ENCODE data around the gene KIDINS220. TPM values are rescaled to one million over a fixed set of nuclear protein-coding genes. Genes with fewer than 3 reads are reported as not detected.

KIDINS220 gene
- total RNA-seq, 1 donor from 2014 or later: 64.6 TPM

DNA sequence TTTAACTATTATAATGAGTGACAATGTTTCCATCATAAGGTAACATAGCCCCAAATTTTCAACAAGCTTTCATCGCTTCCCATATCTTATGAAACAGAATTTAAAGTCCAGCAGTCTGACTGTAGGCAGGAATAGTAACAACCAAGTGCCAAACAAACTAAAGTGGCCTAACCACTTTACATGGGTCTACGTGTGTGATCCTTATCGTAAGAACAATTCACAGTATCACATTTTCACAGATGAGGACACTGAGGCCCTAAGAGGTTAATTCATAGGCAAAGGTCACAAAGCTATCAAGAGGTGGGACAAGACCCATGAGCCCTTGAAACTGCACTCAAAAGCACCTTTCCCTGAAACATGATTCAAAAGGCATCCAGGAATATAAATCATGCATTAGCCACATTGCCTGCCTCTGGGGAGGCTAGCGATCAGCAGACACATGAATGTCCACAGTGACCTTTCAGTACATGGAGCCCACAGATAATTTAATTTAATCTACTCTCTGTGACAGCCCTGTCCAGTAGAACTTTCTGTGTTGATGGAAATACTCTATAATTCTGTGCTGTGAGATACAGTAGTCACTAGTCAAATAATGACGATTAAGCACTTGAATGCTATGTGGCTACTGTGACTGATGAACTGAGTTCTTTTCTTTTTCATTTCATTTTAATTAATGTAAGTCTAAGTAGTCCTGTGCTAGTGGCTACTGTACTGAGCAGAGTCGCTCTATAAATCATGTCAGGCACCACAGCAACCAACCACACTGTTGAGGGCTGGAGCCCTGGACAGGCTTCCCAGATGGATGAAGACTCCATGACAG lies 30.3 kb downstream of the KIDINS220 start:
- DNase-seq (ENCODE audit: extremely low read depth, low read depth, low spot score): no peak

DNA sequence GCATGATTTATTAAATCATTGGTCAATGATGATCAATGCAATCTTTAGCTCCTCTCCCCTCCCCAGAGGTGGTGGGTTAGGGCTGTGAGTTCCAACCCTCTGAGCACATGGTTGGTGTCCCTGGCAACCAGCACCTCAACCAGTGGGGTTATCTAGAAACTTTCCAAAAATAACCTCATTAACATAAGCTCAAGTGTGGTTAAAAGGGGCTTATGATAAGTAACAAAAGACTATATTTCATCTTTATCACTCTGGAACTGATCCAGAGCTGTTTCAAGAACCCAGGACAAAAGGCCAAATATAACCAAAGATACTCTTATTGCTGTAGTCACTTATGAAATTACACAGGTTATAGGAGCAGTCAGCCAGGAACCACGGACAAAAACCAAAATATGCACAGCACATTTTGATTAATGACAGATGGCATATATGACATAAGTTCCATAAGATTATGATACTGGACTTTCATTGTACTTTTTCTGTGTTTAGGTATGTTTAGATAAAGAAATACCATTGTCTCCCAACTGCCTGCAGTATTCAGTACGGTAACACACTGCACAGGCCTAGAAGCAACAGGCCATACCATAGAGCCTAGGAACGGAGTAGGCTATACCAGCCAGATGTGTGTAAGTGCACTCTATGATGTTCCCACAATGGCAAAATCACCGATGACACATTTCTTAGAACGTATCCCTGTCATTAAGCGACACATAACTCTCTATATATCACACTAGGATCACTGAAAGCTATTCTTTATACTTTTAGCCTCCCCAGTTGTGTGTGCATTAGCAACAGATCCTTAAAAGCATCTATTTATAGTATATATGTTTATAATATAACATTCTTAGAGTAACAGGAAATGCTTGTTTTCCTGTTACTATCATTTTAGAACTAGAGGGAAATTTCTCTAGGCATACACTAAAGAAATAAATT lies 31.9 kb downstream of the KIDINS220 start:
- no peak for DNase-seq (ENCODE audit: extremely low read depth, low read depth, low spot score)

DNA sequence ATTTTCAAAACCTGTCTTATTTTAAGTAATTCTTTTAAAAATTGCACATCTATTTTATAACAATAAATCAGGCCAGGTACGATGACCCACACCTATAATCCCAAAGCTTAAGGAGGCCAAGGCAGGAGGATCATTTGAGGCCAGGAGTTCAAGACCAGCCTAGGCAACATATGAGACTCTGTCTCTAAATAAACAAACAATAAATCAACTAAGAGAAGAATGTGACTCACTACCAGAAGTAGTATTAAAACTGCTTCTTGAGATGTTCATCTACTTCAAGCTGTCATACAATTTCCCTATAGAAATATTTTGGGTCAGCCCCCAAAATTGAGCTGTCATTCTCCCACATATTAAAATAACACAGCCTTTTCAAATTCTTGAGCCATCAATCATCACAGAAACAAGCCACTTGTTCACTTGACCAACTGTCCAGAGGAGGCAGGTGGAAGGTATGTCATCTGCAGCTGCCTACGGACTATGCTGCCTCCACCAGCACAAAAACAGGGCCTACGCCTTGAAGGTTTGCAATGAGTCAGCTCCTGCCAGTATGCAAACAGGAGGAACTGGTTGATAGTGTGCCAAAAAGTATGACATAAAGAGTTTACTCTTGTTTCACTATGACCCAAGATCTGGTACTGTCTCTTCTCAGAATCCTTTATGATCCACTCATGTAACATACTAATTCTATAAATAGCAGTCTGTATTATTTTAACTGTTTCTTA lies 33.6 kb downstream of the KIDINS220 start:
- DNase-seq (ENCODE audit: extremely low read depth, low read depth, low spot score): peak; percentile 71

DNA sequence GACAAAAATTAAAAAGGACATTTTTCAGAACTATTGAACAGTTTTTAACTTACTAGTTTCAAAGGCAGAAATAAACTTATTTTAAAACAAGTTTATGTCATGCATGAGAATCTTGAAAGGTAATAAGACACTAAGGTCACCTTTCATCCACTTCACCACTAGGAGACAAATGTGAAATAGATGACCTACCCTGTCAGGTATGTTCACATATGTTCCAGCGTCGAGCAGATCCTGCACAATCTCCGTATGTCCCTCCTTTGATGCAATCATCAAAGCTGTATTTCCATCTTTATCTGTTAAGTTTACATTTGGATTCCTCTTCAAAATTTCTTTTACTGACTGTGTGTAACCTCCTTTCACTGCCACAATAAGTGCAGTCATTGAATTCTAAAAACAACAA lies 34.7 kb downstream of the KIDINS220 start:
- no peak for DNase-seq (ENCODE audit: extremely low read depth, low read depth, low spot score)

DNA sequence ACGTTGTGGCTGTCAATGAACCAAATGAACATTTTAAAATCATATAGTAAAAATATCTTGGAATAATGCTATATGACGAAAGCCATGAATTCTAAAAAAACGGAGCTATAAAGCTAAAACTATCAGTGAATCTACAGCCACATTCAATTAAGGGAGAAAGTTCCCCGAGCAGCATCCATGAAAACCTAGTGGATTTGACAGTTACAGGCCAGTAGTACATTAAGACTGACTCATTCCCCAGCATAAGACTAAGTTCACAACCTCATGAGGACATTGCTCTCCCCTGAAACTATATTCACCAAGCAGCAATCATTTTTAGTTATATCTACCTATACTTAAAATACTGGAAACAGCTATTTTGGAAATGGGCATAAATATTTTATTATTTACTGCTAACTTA lies 36.6 kb downstream of the KIDINS220 start:
- no peak for DNase-seq (ENCODE audit: extremely low read depth, low read depth, low spot score)

DNA sequence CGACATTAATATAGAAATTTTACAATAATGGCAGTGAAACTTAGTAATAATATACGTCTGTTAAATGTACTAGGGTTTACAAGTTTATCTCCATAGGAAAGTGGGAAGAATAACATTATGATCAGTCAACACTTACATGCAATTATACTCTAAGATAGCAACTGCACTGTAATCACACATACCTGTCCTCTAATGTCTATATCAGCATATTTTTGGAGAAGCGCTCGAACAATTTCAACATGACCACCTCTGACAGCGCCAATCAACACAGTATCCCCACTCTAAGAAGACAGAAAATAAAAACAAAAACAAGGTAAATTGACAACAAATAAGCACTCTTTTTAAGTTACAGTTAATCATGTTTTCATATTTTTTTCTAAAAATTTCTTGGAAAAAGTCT lies 37.2 kb downstream of the KIDINS220 start:
- DNase-seq (ENCODE audit: extremely low read depth, low read depth, low spot score): no peak

DNA sequence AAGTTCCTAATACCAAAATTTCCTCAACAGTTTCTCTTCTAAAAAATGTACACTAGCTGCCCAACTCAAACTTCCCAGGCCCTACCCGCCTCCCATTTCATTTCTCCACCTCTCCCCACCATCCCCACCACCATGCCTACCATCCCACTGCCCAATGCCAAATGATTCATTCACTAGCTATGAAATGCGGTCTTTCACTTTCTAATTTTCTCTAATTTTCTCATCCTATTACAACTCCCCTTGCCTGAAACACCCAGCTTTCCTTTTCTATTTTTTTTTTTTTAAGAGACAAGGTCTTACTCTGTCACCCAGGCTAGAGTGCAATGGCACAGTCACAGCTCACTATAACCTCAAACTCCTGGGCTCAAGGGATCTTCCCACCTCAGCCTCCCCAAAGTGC lies 38.4 kb downstream of the KIDINS220 start:
- no peak for DNase-seq (ENCODE audit: extremely low read depth, low read depth, low spot score)

DNA sequence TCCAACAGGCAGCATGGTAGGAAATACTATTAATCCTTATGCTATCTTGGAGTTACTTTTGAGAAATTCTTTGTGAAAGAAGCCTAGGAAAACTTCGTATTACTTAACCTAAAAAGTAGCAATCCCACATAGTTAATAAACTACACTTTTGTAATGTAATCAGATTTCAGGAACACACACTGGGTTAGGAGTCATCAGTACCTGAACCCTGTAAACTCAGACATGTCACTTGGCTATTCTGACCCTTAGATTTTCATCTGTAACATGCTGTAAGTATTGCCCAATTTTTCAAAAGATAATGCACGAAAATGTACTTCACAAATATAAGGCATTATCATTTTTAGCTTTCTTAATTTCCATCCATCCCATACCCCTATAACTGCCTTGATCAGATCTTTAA lies 39.0 kb downstream of the KIDINS220 start:
- no peak for DNase-seq (ENCODE audit: extremely low read depth, low read depth, low spot score)

DNA sequence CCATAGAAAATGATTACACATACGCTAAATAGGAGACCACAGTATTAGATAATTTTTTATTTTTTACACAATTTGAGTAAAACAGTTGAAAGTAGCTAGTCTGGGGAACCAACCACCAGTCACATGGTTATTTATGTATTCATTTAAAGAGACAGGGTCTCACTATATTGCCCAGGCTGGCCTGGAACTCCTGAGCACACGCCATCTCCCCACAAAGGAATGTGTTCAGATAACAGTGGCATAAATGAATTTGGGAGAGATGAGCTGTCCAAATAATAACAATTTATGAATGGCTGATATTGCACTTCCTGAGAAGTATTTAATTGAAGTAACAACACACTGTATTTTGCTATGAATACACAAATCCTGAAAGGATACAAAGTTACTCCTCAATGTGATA lies 39.7 kb downstream of the KIDINS220 start:
- DNase-seq (ENCODE audit: extremely low read depth, low read depth, low spot score): no peak

DNA sequence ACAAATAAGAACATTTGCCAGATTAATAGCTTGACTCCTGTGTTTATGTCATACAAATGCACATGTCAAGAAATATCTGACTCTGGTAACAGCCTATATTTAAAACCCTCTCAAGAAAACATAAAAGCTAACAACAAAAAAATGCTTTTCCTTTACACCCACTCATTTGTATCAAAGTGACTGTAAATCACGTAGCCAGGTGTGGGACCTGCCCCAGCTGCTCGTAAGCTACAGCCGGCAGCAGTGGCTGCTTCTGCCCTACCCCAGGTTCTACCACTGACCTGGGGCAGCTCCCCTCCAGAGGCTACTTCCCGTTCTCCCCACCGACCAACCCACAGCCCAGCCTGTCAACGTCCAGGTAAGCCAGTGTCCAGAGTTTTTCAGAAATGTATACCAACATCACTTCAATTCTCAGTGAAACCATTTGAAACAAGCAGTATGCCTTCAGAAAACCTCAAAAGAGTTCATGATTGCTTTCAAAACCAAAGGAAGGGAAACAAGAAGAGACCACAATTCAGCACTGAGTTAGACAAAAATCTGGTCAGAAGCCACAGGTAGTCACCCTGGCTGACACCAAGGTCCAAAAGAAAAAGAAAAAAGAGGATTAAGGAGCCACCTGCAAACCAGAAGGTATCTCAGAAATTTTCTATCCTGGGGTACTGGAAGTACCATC lies 40.4 kb downstream of the KIDINS220 start:
- no peak for DNase-seq (ENCODE audit: extremely low read depth, low read depth, low spot score)

DNA sequence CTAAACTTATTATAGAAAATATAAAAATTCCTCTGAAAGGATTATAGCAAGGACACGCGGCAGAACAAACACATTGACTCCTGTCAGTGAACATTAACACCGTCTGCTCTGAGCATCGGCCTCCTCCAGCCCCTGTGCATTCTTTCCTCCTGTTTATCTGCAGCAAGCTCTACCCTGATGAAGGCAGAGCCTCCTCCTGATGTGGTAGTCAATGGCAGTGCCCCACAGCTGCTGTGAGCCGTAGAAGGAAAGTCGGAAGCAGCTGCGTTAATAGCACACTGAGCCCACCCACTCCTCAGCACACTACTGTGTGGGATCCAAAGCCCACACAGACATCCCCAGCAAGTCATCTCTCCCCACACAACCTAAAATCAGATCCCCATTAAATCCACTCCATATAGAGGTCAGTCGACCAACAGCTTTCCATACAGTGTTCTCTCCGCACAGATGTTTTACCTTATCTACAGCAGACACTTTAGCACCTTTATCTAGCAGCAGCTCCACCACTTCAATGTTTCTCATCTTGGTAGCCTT lies 41.0 kb downstream of the KIDINS220 start:
- DNase-seq (ENCODE audit: extremely low read depth, low read depth, low spot score): no peak

DNA sequence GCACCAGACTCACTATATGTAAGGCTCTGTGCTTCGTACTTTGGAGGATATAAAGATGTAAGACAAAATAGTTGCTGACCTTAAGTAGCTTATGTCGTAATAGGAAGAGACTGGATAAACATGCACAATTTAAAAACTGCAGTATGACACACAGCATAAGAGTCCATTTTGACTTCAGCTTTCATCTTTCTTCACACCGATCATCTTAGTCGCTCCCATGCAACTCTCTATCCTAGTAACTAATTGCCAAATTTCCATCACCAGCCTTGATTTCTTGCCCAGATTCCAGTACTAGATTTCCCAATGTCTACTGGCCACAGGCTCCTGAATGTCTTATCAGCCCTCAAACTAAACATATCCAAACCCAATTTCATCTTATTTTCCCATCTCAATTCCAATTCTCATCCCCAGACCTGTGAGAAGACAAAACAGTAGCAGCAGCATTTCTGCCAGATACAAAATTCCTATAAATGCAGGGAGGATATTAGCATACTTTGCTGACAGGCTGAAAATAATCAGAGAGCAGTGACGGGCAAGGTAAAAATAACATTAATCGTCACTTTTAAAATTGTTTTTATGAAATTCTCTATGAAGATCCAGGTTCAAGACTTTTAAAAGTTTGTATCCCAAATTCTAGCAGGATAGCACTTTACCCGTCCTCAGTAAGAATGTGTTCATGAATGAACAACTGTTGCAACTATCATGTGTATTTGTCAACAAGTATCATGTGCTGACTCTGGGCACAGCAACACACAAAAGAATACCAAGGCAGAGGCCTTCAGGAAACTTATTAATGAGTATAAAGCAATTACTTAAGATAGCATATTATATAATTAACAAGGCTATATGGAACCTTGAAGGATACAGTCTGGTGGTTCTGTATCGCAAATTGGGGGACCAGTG lies 42.2 kb downstream of the KIDINS220 start:
- DNase-seq (ENCODE audit: extremely low read depth, low read depth, low spot score): no peak

DNA sequence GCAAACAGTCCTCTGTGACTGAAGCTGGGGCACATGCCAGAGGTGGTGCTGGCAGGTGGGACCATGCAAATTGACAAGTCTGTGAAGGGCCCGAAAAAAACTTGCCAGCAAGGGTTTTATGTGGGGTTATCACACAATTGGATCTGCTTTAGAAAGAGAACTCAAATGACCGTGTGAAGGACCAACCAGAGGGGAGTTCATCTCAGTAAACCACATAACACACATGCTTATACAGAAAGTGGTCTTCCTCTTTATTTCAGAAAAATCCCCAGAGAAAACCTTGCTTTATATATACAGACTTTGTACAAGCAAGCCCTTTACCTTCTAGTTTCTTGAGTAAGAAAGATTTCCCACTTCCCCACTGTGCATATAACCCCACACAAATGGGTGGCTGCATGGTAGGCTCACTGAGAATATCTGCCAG lies 46.7 kb downstream of the KIDINS220 start:
- no peak for DNase-seq (ENCODE audit: extremely low read depth, low read depth, low spot score)

DNA sequence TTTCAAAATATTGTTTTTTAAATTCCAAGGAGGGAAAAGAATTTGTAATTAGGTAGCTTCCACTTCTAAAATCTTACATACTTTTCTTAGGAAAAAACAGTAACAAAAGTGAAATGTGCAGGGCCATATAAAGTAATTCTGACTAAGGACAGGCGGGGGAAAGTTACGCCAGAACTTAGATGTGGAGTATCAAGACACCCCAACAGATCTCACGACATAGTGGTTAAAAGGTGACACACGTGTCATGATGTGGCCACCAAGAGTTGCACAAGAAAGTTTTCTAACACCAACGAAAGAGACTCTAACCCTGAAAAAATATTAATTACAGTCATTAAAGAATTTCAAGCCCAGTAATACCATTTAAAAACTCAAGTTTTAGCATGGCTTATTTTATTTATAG lies 51.0 kb downstream of the KIDINS220 start:
- no peak for DNase-seq (ENCODE audit: extremely low read depth, low read depth, low spot score)

DNA sequence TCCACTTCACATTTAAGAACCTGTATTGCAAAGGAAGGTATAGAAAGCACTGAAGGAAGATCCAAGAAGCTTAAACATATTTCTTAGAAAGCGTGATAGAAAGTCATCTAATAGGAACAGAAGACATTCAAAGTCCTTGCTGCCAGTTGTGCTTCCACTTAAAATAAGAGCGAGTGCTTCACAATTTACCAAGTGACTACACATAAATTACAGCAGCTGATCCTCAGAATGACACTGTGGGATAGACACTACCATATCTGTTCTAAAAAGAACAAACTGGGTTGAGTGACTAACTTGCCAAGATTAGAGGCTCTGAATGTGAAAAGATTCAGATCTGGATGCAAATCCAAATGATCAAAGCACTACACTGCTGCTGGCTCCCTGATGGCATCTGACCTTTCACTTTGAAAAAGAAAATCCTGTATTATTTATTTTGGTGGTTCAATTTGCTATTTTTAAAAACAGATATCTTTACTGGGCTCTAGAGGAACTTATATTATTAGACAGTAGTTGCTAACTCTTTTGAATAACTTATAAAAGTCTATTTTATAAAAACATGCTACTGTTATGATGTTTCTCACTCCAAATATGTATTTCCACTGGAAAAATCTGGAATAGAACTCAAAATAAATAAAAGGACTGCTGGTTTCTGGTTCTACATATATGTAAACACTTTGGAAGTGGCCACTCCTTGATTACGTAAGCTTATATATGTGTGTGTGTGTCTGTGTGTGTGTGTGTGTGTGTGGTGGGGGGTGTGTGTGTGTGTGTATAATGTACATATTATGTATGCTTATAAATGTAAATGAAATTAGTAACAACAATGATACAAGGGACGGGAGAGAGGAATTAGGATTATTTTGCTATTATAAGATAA lies 57.4 kb downstream of the KIDINS220 start:
- DNase-seq (ENCODE audit: extremely low read depth, low read depth, low spot score): no peak

DNA sequence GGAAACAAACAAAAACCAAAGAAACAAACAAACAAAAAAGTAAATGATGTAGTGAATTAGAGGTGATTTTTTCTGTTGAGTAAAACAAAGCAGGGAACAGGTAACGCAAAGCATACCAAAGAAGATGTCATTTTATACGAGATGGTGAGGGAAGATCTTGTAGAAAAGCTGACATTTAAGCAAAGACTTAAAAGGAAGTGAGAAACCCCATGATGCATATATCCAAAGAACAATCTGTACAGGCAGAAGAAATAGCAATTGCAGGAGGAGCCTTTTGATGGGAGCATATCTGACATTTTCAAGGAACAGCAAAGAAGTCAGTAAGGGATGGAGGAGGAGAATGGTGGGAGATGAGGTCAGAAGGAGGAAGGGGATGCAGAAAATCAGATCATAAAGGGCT lies 63.0 kb downstream of the KIDINS220 start:
- no peak for DNase-seq (ENCODE audit: extremely low read depth, low read depth, low spot score)

DNA sequence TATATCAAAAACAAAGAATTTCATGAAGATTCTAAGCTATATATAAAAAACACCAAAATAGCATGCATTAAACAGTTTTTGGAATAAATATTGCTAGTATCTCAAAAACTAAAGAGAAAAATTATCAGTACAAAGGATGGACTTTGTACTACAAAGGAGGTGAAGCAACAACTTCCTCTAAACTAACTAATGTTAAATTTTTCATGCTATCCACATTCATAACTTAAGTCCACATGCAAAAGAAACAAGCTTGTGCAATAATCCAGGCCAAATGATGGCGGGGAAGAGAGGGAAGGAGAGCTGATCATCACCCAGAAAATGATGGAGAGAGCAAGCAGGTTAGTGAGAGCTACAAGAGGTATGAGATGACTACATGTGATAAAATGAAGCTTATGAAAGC lies 70.1 kb downstream of the KIDINS220 start:
- DNase-seq (ENCODE audit: extremely low read depth, low read depth, low spot score): no peak

DNA sequence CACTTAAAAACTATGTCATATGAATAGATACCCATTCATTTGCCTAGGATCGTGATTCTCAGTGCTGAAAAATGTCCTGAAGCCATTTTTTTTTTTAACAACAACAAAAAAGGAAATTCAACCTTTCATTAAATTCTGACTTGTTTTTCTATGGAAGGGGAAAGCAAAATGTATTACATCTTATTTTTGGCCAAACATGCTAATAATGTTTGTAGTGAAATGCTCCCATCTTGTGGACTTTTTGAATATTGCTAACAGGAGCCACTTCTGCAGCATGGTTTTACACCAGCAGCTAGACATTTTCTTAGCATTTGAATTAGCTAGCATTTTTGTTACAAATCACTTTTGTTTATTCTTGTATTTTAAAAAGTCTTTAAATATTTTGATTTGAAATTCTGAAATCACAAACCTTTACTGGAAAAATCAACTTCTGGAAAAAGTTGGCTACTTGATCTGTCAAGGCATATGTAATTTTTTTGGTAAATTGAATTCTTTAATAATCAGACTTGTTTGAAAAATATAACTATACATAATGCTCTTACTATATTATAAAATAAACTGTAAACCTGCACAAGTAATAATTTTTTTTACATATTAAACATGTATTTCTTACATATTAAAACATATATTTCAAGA lies 75.8 kb downstream of the KIDINS220 start:
- DNase-seq (ENCODE audit: extremely low read depth, low read depth, low spot score): peak; percentile 16

Measured in glomerular endothelial cell (primary cell).